GM13976 (cell line): ENCODE measurements around the gene ESPNL.

ENCODE experiments used
- DNase-seq: peaks from one replicate; pipeline ENCODE4 v3.0.0; 2012; ENCODE audit warnings: low spot score
- in situ Hi-C: fragments of 300-500 bp; cut with MboI; formaldehyde crosslinking; loops from one replicate; pipeline ENCODE4 v1.12.0; 2022; ENCODE audit warnings: low sequenced_read_pairs, mixed read lengths, inconsistent platforms; ENCODE audit not compliant: unreplicated experiment
- TF ChIP-seq, protein P1 (sequence below): IDR thresholded peaks from 2 replicates; pipeline ENCODE4 v1.5.1; 2012; ENCODE audit warnings: borderline replicate concordance, mild to moderate bottlenecking; ENCODE audit not compliant: insufficient read depth; ENCODE audit errors: extremely low read depth, missing control alignments, control extremely low read depth

Gene ESPNL

DNA sequence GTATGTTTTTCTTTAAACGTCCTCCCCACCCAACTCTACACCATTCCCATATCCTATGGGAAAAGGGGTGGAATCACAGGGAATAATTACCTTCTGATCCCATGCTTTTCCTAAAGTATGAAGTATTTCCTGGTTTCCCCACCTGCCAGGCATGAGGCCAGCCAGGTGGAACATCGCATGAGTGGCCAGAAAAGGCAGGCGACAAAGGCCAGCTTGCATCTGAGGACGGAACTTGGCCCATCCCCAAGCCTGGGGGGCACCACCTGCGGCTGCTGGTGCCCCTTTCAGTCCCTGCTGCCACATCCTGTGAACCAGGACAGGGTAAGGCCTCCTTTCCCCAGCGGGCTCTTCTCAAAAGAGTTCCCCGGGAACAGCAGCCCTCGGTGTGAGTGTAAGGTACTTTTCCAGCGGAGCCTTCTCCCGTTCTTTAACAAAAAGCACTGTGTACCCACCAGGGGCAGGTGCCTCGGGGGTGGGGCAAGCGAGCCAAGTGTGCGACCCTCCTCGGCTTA lies 57.4 kb downstream of the ESPNL start:
- no peak for DNase-seq
- in situ Hi-C loops: no loop called here
- TF ChIP-seq, protein P1, sequence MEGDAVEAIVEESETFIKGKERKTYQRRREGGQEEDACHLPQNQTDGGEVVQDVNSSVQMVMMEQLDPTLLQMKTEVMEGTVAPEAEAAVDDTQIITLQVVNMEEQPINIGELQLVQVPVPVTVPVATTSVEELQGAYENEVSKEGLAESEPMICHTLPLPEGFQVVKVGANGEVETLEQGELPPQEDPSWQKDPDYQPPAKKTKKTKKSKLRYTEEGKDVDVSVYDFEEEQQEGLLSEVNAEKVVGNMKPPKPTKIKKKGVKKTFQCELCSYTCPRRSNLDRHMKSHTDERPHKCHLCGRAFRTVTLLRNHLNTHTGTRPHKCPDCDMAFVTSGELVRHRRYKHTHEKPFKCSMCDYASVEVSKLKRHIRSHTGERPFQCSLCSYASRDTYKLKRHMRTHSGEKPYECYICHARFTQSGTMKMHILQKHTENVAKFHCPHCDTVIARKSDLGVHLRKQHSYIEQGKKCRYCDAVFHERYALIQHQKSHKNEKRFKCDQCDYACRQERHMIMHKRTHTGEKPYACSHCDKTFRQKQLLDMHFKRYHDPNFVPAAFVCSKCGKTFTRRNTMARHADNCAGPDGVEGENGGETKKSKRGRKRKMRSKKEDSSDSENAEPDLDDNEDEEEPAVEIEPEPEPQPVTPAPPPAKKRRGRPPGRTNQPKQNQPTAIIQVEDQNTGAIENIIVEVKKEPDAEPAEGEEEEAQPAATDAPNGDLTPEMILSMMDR: no peak

DNA sequence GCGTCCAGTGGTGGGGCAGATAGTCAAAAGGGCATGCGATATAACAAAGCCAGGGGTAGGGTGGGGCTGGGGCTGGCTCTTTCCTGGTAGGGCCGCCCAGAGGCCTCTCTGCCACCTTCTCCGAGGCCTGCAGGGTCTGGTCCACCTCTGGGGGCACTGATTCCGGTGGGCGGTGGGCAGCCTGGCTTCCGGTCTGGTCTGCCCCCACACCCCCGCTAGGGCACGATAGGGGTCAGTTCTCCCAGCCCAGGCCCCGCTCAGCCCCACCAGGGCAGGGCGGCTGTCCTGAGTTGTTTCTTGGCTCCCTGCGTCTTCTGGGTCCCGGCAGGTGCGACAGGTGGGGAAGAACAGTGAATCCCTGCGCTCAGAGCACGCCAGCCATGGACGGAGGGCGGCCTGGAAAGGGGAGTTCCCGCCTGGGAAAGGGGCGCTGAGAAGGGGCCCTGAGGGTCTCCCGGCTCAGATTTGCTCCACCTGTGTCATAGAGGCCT lies 57.9 kb downstream of the ESPNL start:
- TF ChIP-seq, protein P1: no peak
- no peak for DNase-seq
- in situ Hi-C loops: no loop called here

DNA sequence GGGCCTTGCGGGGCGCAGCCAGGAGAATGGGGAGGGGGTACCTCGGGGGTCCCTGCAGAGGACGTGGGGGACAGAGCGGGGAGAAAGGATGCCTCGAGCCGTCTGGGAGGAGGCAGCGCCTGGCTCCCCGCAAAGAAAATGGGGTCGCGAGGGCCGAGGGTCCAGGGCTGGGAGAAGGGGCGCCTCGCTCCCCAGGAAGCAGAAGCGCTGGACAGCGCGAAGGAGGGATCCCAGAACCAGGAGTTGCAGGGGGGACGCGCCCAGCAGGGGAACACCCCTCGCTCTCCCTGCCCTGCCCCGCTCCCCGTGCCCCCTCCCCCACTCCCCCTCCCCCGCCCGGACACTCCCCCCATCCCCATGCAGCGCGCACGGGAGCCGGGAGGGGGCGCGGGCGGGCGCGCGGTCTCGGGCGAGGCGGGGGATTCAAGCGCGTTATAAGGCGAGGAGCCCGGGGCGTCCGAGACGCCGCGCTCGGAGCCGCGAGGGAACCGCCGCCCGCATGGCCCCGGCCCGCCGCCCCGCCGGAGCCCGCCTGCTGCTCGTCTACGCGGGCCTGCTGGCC lies 58.5 kb downstream of the ESPNL start, which contains the start of gene ERFE:
Gene ERFE (plus strand): TSS at position 462 of the 562 bp plus-strand sequence. CDS start 38 bp downstream, at position 500.
- in situ Hi-C loops: no loop called here
- TF ChIP-seq, protein P1: peak; percentile 35
- peak; percentile 83 for DNase-seq

DNA sequence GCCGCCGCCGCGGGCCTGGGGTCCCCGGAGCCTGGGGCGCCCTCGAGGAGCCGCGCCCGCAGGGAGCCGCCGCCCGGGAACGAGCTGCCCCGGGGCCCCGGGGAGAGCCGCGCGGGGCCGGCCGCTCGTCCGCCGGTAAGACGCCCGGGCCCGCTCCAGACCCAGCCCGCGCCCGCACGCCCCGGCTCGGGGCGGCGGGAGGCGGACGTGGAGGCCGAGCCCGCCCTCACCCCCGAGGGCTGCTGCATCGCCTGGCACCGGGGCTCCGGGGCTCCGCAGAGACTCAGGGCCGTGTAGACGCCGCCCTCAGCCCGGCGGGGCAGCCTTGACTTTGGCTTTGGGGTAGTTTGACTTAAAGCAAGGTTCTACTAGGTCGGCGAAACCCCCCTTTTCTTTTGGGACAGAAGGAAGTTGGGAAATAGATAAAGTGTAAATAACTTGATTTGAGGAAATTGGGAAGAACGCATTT lies 59.0 kb downstream of the ESPNL start:
- in situ Hi-C loops: no loop called here
- DNase-seq: no peak
- TF ChIP-seq, protein P1: no peak

DNA sequence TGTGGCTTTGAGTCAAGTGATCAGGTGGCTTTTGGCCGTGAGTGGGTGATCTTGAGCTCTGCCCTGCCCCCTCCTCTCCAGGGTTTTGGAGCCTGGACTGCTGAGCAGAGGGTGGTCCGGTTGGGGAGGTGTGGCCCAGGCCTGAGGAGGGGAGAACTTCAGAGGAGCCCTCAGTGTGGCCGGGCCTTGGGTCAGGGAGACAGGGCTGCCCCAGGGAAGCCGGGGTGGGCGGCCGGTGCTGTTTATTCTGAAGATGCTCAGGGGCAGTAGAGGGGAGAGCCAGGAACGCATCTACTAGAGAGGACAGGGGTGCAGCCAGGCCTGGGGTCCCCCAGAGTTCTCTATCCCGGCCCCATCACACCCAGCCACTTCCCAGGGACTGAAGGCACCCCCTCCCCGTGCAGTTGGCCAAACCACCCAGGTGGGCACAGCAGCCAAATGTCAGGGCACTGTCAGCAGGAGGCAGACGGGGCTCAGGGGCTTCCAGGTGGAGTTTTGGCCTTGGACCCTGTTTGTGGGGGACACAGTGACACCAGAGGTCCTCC lies 59.6 kb downstream of the ESPNL start:
- TF ChIP-seq, protein P1: no peak
- in situ Hi-C loops: no loop called here
- DNase-seq: no peak

DNA sequence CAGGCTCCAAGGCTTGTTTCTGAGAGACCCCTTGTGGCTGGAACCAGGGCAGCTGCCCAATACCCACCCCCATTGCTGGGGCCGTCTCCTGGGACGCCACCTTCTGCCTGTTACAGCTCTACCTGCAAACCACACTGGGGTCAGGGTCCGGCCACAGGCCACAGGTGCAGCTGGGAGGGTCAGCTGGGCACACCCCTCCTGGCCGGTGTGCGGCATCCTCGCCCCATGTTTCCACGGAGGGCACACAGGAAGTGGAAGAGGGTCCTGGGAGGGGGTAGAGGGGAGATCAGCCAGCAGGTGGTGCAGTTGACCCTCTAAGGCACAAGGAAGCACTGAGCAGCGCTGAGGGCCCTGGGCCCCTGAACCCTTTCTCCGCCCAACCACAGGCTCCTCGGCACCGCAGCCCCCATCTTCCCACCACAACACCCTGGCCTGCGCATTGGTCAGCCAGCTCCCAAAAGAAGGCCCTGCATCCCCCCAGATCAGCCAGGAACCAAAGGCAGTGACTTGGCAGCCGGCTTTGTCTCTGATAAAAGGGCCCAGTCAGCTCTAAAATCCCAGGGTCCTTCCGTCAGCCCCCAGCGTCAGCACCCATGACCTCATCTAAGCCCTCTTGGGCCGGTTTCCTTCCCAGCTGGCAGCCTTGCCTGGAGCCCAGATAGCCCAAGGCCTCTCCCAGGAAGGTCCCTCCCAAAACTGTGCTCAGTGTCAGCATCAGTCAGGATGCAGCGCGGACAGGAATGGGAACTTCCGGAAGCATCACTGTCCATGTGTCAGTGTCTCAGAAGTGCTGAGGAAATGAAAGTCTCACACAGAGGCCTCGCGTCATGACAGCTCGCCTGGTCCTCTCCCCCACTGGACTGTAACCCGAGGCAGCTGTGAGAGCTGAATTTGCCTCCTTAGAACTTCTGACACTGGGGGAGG lies 60.3 kb downstream of the ESPNL start:
- DNase-seq: no peak
- in situ Hi-C loops: no loop called here
- TF ChIP-seq, protein P1: no peak
